ENCODE measurements around the gene MRI1. TPM values are rescaled to one million over a fixed set of nuclear protein-coding genes. Genes with fewer than 3 reads are reported as not detected.
"Not testable (repeated sequence)": the region's sequence is repeated elsewhere in the genome, so short reads cannot be mapped to it uniquely, and the experiment has no call there.

MRI1 gene
- polyA plus RNA-seq, 3 donors, result 3.8 to 48.9 (median 4.4) TPM

- H3K4me1 ChIP-seq (ENCODE audit: control insufficient read depth in 1 of 2, insufficient read depth in 2 of 2, low read length in 2 of 2), result peaks cover 18 to 19% of the 10 kb centered on the region in 2 donors
- H3K4me3 Mint-ChIP-seq, result peak overlapping the region; percentile 87 to 91
Measured at GRCh38 chr19:13748169-13748828, 16.0 kb upstream of the MRI1 start.

GRCh38 chr19:13751436-13751835, 12.9 kb upstream of the MRI1 start:
- Histone ChIP-seq H3K27me3 (ENCODE audit: control insufficient read depth in 2 of 2, insufficient read depth in 2 of 2, low read length in 2 of 2) (no peaks in the 10 kb centered on the region), H3K4me2 (replicated peaks; ENCODE audit: extremely low read depth, low read length, poor library complexity, severe bottlenecking) (no peak overlapping the region), H4K20me1 (ENCODE audit: insufficient read depth, low read length) (peaks cover 4% of the 10 kb centered on the region), H3K79me2 (ENCODE audit: insufficient read depth, low read length) (peaks cover 32% of the 10 kb centered on the region), H3K4me1 (ENCODE audit: control insufficient read depth in 1 of 2, insufficient read depth in 2 of 2, low read length in 2 of 2) (peaks cover 18 to 19% of the 10 kb centered on the region in 2 donors), H3K36me3 (replicated peaks in 1 of 2; ENCODE audit: control insufficient read depth in 1 of 2, insufficient read depth in 2 of 2, low read length in 2 of 2) (peaks cover 30 to 50% of the 10 kb centered on the region in 2 donors), H2AFZ (ENCODE audit: insufficient read depth, low read depth, low read length, poor library complexity, severe bottlenecking) (no peak overlapping the region), H3K9me3 (replicated peaks in 1 of 2; ENCODE audit: control insufficient read depth in 1 of 2, insufficient read depth in 1 of 2, low read length in 2 of 2) (peaks cover 0 to 3% of the 10 kb centered on the region in 2 donors), H3K9ac (ENCODE audit: insufficient read depth, low read length, poor library complexity, severe bottlenecking) (no peak overlapping the region), H3K27ac (ENCODE audit: low read depth in 1 of 2, low read length in 2 of 2) (no peak overlapping the region), H3K4me3 (replicated peaks in 1 of 3; ENCODE audit: low read depth in 2 of 3, low read length in 3 of 3) (no peak overlapping the region)
- 98% methylated on average over 12 of the region's 16 CpGs for WGBS (ENCODE audit: insufficient coverage)
- intact Hi-C loops (cut with micrococcal nuclease), result no loop called here
- Mint-ChIP-seq H3K9me3 (peaks cover 0 to 5% (median 1%) of the 10 kb centered on the region in 7 donors), H3K4me3 (no peak overlapping the region), H3K27me3 (ENCODE audit: low read depth in 3 of 3) (peaks cover 0 to 1% (median 0%) of the 10 kb centered on the region in 3 donors), H3K4me1 (peaks cover 17% of the 10 kb centered on the region), H3K36me3 (peaks cover 30 to 59% of the 10 kb centered on the region in 2 donors), H3K27ac (peak overlapping the region in 4 of 7 donors; percentile 67 to 74 (median 73))
- no peak for DNase-seq
- no peak for TF ChIP-seq CTCF (IDR thresholded peaks at IDR 0.05)

More at GRCh38 chr19:13748169-13748828, 16.0 kb upstream of the MRI1 start:
- Histone ChIP-seq H3K27ac (ENCODE audit: low read depth in 1 of 2, low read length in 2 of 2) (peak overlapping the region; percentile 81 to 95), H3K9ac (ENCODE audit: insufficient read depth, low read length, poor library complexity, severe bottlenecking) (peak overlapping the region; percentile 95), H3K36me3 (replicated peaks in 1 of 2; ENCODE audit: control insufficient read depth in 1 of 2, insufficient read depth in 2 of 2, low read length in 2 of 2) (peaks cover 11 to 26% of the 10 kb centered on the region in 2 donors), H3K4me3 (replicated peaks in 1 of 3; ENCODE audit: low read depth in 2 of 3, low read length in 3 of 3) (peak overlapping the region; percentile 84 to 96 (median 93)), H3K79me2 (ENCODE audit: insufficient read depth, low read length) (peaks cover 32% of the 10 kb centered on the region), H2AFZ (ENCODE audit: insufficient read depth, low read depth, low read length, poor library complexity, severe bottlenecking) (peak overlapping the region; percentile 65), H3K9me3 (replicated peaks in 1 of 2; ENCODE audit: control insufficient read depth in 1 of 2, insufficient read depth in 1 of 2, low read length in 2 of 2) (peaks cover 0 to 3% of the 10 kb centered on the region in 2 donors), H3K27me3 (ENCODE audit: control insufficient read depth in 2 of 2, insufficient read depth in 2 of 2, low read length in 2 of 2) (no peaks in the 10 kb centered on the region), H3K4me2 (replicated peaks; ENCODE audit: extremely low read depth, low read length, poor library complexity, severe bottlenecking) (peak overlapping the region; percentile 96), H4K20me1 (ENCODE audit: insufficient read depth, low read length) (no peaks in the 10 kb centered on the region)
- peaks cover 0 to 1% (median 0%) of the 10 kb centered on the region in 3 donors for H3K27me3 Mint-ChIP-seq (ENCODE audit: low read depth in 3 of 3)
- H3K9me3 Mint-ChIP-seq, result peaks cover 0 to 5% (median 1%) of the 10 kb centered on the region in 7 donors
- TF ChIP-seq CTCF (IDR thresholded peaks at IDR 0.05), result no peak
- peak overlapping the region; percentile 90 to 96 (median 93) for H3K27ac Mint-ChIP-seq
- H3K36me3 Mint-ChIP-seq, result peaks cover 6 to 28% of the 10 kb centered on the region in 2 donors
- 2% methylated on average over 18 of the region's 25 CpGs for WGBS (ENCODE audit: insufficient coverage)
- intact Hi-C loops (cut with micrococcal nuclease), result no loop called here
- H3K4me1 Mint-ChIP-seq, result peaks cover 16% of the 10 kb centered on the region
- peak; percentile 58 to 81 (median 71) for DNase-seq

GRCh38 chr19:13753622-13754021, 10.7 kb upstream of the MRI1 start:
- H3K27ac Mint-ChIP-seq, result peak overlapping the region in 1 of 7 donors; percentile 50
- H3K4me1 ChIP-seq (ENCODE audit: control insufficient read depth in 1 of 2, insufficient read depth in 2 of 2, low read length in 2 of 2); H3K9ac ChIP-seq (ENCODE audit: insufficient read depth, low read length, poor library complexity, severe bottlenecking); H3K9me3 ChIP-seq (replicated peaks in 1 of 2; ENCODE audit: control insufficient read depth in 1 of 2, insufficient read depth in 1 of 2, low read length in 2 of 2); H2AFZ ChIP-seq (ENCODE audit: insufficient read depth, low read depth, low read length, poor library complexity, severe bottlenecking); intact Hi-C loops (cut with micrococcal nuclease); H3K27ac ChIP-seq (ENCODE audit: low read depth in 1 of 2, low read length in 2 of 2); H3K4me2 ChIP-seq (replicated peaks; ENCODE audit: extremely low read depth, low read length, poor library complexity, severe bottlenecking); H3K27me3 ChIP-seq (ENCODE audit: control insufficient read depth in 2 of 2, insufficient read depth in 2 of 2, low read length in 2 of 2); H3K9me3 Mint-ChIP-seq; H3K27me3 Mint-ChIP-seq (ENCODE audit: low read depth in 3 of 3); H3K4me3 Mint-ChIP-seq; H3K4me3 ChIP-seq (replicated peaks in 1 of 3; ENCODE audit: low read depth in 2 of 3, low read length in 3 of 3); H4K20me1 ChIP-seq (ENCODE audit: insufficient read depth, low read length): not testable (repeated sequence)
- WGBS (ENCODE audit: insufficient coverage), result 0% methylated on average over 1 of the region's 7 CpGs
- peaks cover 23% of the 10 kb centered on the region for H3K79me2 ChIP-seq (ENCODE audit: insufficient read depth, low read length)
- peak in 2 of 3 donors; percentile 21 to 52 for DNase-seq
- H3K4me1 Mint-ChIP-seq, result peaks cover 12% of the 10 kb centered on the region
- H3K36me3 Mint-ChIP-seq, result peaks cover 49 to 81% of the 10 kb centered on the region in 2 donors
- peaks cover 52 to 72% of the 10 kb centered on the region in 2 donors for H3K36me3 ChIP-seq (replicated peaks in 1 of 2; ENCODE audit: control insufficient read depth in 1 of 2, insufficient read depth in 2 of 2, low read length in 2 of 2)
